Mesodermal cell (in vitro differentiated cells): ENCODE measurements around the gene GSTM2.

Experiments used
- H3K27ac ChIP-seq: 2 replicates; pipeline ENCODE4 v1.7.0; 2013; ENCODE audit warnings: mild to moderate bottlenecking, low read depth, low read length, moderate library complexity; ENCODE audit not compliant: severe bottlenecking
- H3K36me3 ChIP-seq: 2 replicates; pipeline ENCODE4 v1.7.1; 2013; ENCODE audit warnings: mild to moderate bottlenecking, low read length, moderate library complexity; ENCODE audit not compliant: control insufficient read depth, insufficient read depth
- H3K4me1 ChIP-seq: one replicate; pipeline ENCODE4 v1.7.1; 2013; ENCODE audit warnings: mild to moderate bottlenecking, low read length; ENCODE audit not compliant: insufficient read depth, control insufficient read depth, poor library complexity, severe bottlenecking
- H3K4me3 ChIP-seq: 2 replicates; pipeline ENCODE4 v1.7.0; 2013; ENCODE audit warnings: low read length, control low read depth, mild to moderate bottlenecking; ENCODE audit not compliant: insufficient read depth, poor library complexity, severe bottlenecking; ENCODE audit errors: extremely low read depth
- H3K9me3 ChIP-seq: 2 replicates; pipeline ENCODE4 v1.7.1; 2013; ENCODE audit warnings: mild to moderate bottlenecking, low read length, moderate library complexity; ENCODE audit not compliant: control insufficient read depth
- WGBS, 2 experiments: methylation state at CpG; one replicate each; pipeline ENCODE4 v1.1.5; 2013; ENCODE audit warnings: missing lambda C conversion rate in 2 of 2; ENCODE audit not compliant: insufficient coverage in 2 of 2; 5-methylcytosine and 5-hydroxymethylcytosine counted together

Gene GSTM2

GRCh38 chr1:109719337-109719837 is 51.5 kb downstream of the GSTM2 start:
- Histone ChIP-seq H3K4me3 (no peak overlapping the region), H3K27ac (no peak overlapping the region), H3K9me3 (no peaks in the 10 kb centered on the region), H3K4me1 (no peaks in the 10 kb centered on the region), H3K36me3 (no peaks in the 10 kb centered on the region)
- WGBS, 2 experiments = 100% methylated on average over 2 of the region's 5 CpGs

GRCh38 chr1:109721042-109721441 is 53.2 kb downstream of the GSTM2 start:
- H3K36me3 ChIP-seq = no peaks in the 10 kb centered on the region
- WGBS, 2 experiments = 86 to 100% methylated on average over 3 of the region's 5 CpGs
- no peak overlapping the region for H3K27ac ChIP-seq

GRCh38 chr1:109721971-109722370 is 54.1 kb downstream of the GSTM2 start:
- Histone ChIP-seq H3K9me3 (no peaks in the 10 kb centered on the region), H3K27ac (no peak overlapping the region), H3K4me1 (no peaks in the 10 kb centered on the region), H3K4me3 (no peak overlapping the region), H3K36me3 (no peaks in the 10 kb centered on the region)
- WGBS, 2 experiments = 100% methylated on average over 1 of the region's 1 CpG; no CpG with 5 or more reads in 1 of the 2 experiments

More at GRCh38 chr1:109721042-109721441, 53.2 kb downstream of the GSTM2 start:
- Histone ChIP-seq H3K9me3 (no peaks in the 10 kb centered on the region), H3K4me1 (no peaks in the 10 kb centered on the region), H3K4me3 (no peak overlapping the region)

- H3K4me3 ChIP-seq = no peak overlapping the region
- 88 to 94% methylated on average over 5 of the region's 7 CpGs for WGBS, 2 experiments
These were observed 55.2 kb downstream of the GSTM2 start for GRCh38 chr1:109722908-109723691.

More at GRCh38 chr1:109722908-109723691, 55.2 kb downstream of the GSTM2 start:
- Histone ChIP-seq H3K9me3 (no peaks in the 10 kb centered on the region), H3K27ac (no peak overlapping the region), H3K36me3 (no peaks in the 10 kb centered on the region), H3K4me1 (no peaks in the 10 kb centered on the region)
